HepG2 (cell line): Measurements from ENCODE around the gene KIRREL3. TPM values are rescaled to one million over a fixed set of nuclear protein-coding genes. Genes with fewer than 3 reads are reported as not detected.

Experiments
- ATAC-seq: fragments of 200-7000 bp; cut with Tn5 transposase; 3 replicates; pipeline ENCODE4 v1.9.1; 2020; ENCODE audit warnings: mild to moderate bottlenecking, moderate library complexity
- BruUV-seq: library from RNA; stranded (reverse); fragments of 400-500 nt; replicated peaks from 2 replicates; lab custom pipeline; 2021; lab: Mats Ljungman, UMichigan
- CTCF ChIA-PET: fragments of 300-600 bp; formaldehyde crosslinking; extraction: SDS; loops from one replicate; lab custom pipeline; 2021; ENCODE audit warnings: low total read pairs, inconsistent platforms, low intra/inter-chr PET ratio; lab: Yijun Ruan, JAX
- POLR2A ChIA-PET: fragments of 350-600 bp; sonication (Branson Sonifier 250); formaldehyde crosslinking; loops from one replicate; lab custom pipeline; 2020; ENCODE audit warnings: antibody characterized with exemption, inconsistent platforms; lab: Yijun Ruan, JAX
- DNase-seq: peaks from one replicate; pipeline ENCODE4 v3.0.0-alpha.2; 2015; ENCODE audit warnings: low spot score
- FAIRE-seq: peaks from 3 replicates; lab custom pipeline; 2011; peaks lifted over from hg19 to GRCh38; lab: Jason Lieb, UNC
- H2AFZ ChIP-seq: one replicate; pipeline ENCODE4 v1.6.1; 2011; ENCODE audit warnings: low read length, inconsistent platforms
- H3K27ac ChIP-seq: fragments of 300-600 bp; 3 replicates; pipeline ENCODE4 v1.8.0; 2011; ENCODE audit warnings: mixed run types, mild to moderate bottlenecking, mixed read lengths, low read length, inconsistent platforms; ENCODE audit not compliant: insufficient read depth; ENCODE audit errors: extremely low read length
- H3K27me3 ChIP-seq, 2 experiments: fragments of 200-600 bp in 1 of 2; 2 replicates in 1 of 2; 3 replicates in 1 of 2; pipeline versions ENCODE4 v1.6.0 to v1.8.0; 2011; ENCODE audit warnings: low read length in 2 of 2, mild to moderate bottlenecking in 2 of 2, moderate library complexity in 2 of 2, inconsistent platforms in 1 of 2; ENCODE audit not compliant: insufficient read depth in 2 of 2, control insufficient read depth in 1 of 2
- H3K36me3 ChIP-seq, 2 experiments: fragments of 200-600 bp in 1 of 2; replicated peaks in 1 of 2; 2 replicates in 1 of 2; 3 replicates in 1 of 2; pipeline versions ENCODE4 v1.5.1 to v1.8.0; 2011; ENCODE audit warnings: low read length in 2 of 2, inconsistent platforms in 1 of 2; ENCODE audit not compliant: insufficient read depth in 2 of 2, control insufficient read depth in 1 of 2
- H3K4me1 ChIP-seq: 2 replicates; pipeline ENCODE4 v1.5.1; 2012; ENCODE audit warnings: low read length, inconsistent platforms; ENCODE audit not compliant: insufficient read depth
- H3K4me2 ChIP-seq: 2 replicates; pipeline ENCODE4 v1.6.0; 2011; ENCODE audit warnings: low read depth, low read length, inconsistent platforms
- H3K4me3 ChIP-seq, 3 experiments: fragments of 200-600 bp in 1 of 3; sonication (generic), shearing (Covaris generic) in 1 of 3; replicated peaks in 1 of 3; 2 replicates each; pipeline ENCODE4 v1.5.1; 2011 to 2016; ENCODE audit warnings: low read length in 3 of 3, inconsistent platforms in 2 of 3, low read depth in 2 of 3, mild to moderate bottlenecking in 2 of 3, control low read depth in 1 of 3, mixed read lengths in 1 of 3; ENCODE audit not compliant: insufficient read depth in 1 of 3
- H3K79me2 ChIP-seq: one replicate; pipeline ENCODE4 v1.6.1; 2011; ENCODE audit warnings: low read length, inconsistent platforms; ENCODE audit not compliant: insufficient read depth
- H3K9ac ChIP-seq: 2 replicates; pipeline ENCODE4 v1.6.0; 2011; ENCODE audit warnings: mild to moderate bottlenecking, low read depth, low read length, inconsistent platforms; ENCODE audit not compliant: insufficient read depth
- H3K9me3 ChIP-seq: 2 replicates; pipeline ENCODE4 v1.5.1; 2012; ENCODE audit warnings: mild to moderate bottlenecking, low read length
- H4K20me1 ChIP-seq: 2 replicates; pipeline ENCODE4 v1.6.0; 2011; ENCODE audit warnings: inconsistent platforms, mild to moderate bottlenecking, low read length, moderate library complexity; ENCODE audit not compliant: insufficient read depth
- GPN1 ChIP-seq: sonication (generic); formaldehyde crosslinking; IDR thresholded peaks from 2 replicates; pipeline ENCODE4 v1.5.1; 2020; ENCODE audit warnings: missing genetic modification reagents, borderline replicate concordance
- GTF3A ChIP-seq: sonication (generic); formaldehyde crosslinking; conservative IDR thresholded peaks from 2 replicates; pipeline ENCODE4 v1.4.0; 2020; ENCODE audit warnings: mild to moderate bottlenecking, missing genetic modification reagents
- IRF2 ChIP-seq: IDR thresholded peaks from 2 replicates; pipeline ENCODE4 v1.6.1; 2018; ENCODE audit warnings: missing genetic modification reagents, missing compliant biosample characterization
- KAT2B ChIP-seq: fragments of 150-350 bp; IDR thresholded peaks from 2 replicates; pipeline ENCODE4 v1.6.1; 2014; ENCODE audit warnings: low read depth, low read length, borderline replicate concordance
- MIXL1 ChIP-seq: IDR thresholded peaks from 2 replicates; pipeline ENCODE4 v1.6.1; 2016
- NFATC3 ChIP-seq: sonication (generic); formaldehyde crosslinking; IDR thresholded peaks from 2 replicates; pipeline ENCODE4 v1.5.1; 2020; ENCODE audit warnings: mild to moderate bottlenecking, missing genetic modification reagents
- NONO ChIP-seq, 2 experiments: fragments of 450-650 bp in 1 of 2; sonication (generic) in 1 of 2; formaldehyde crosslinking in 1 of 2; IDR thresholded peaks in 1 of 2; conservative IDR thresholded peaks in 1 of 2; 2 replicates each; pipeline versions ENCODE4 v1.6.1 to v1.8.0; 2017 to 2022; ENCODE audit warnings: mild to moderate bottlenecking in 1 of 2, missing genetic modification reagents in 1 of 2, moderate library complexity in 1 of 2
- POLR2G ChIP-seq: fragments of 200-400 bp; formaldehyde crosslinking; IDR thresholded peaks from 2 replicates; pipeline ENCODE4 v1.6.1; 2018; ENCODE audit warnings: mild to moderate bottlenecking, low read depth, low read length, moderate library complexity
- SAP130 ChIP-seq: IDR thresholded peaks from 2 replicates; pipeline ENCODE4 v1.6.1; 2016; ENCODE audit warnings: low read depth
- THYN1 ChIP-seq: sonication (generic); formaldehyde crosslinking; IDR thresholded peaks from 2 replicates; pipeline ENCODE4 v1.8.1; 2023; ENCODE audit warnings: low read depth, mild to moderate bottlenecking, moderate library complexity, missing genetic modification reagents, borderline replicate concordance
- ZFX ChIP-seq: sonication (generic); formaldehyde crosslinking; IDR thresholded peaks from 2 replicates; pipeline ENCODE4 v1.4.0; 2020; ENCODE audit warnings: mild to moderate bottlenecking, low read depth, missing genetic modification reagents, moderate library complexity
- ZNF274 ChIP-seq: sonication (generic); formaldehyde crosslinking; IDR thresholded peaks from 2 replicates; pipeline ENCODE4 v1.5.1; 2020; ENCODE audit warnings: mild to moderate bottlenecking, missing genetic modification reagents
- ZNF326 ChIP-seq: sonication (generic); formaldehyde crosslinking; IDR thresholded peaks from 2 replicates; pipeline ENCODE4 v1.4.0; 2020; ENCODE audit warnings: missing genetic modification reagents, borderline replicate concordance
- ZNF564 ChIP-seq: sonication (generic); formaldehyde crosslinking; IDR thresholded peaks from 2 replicates; pipeline ENCODE4 v1.8.1; 2023; ENCODE audit warnings: mild to moderate bottlenecking, missing genetic modification reagents
- WGBS: methylation state at CpG from one replicate; pipeline ENCODE4 v1.1.6; 2017; ENCODE audit warnings: low lambda C conversion rate; 5-methylcytosine and 5-hydroxymethylcytosine counted together
- in situ Hi-C: cut with HindIII; loops from 2 replicates; pipeline ENCODE4 v1.10.0; 2017; ENCODE audit warnings: low pct_unique_long_range_greater_than_20kb; ENCODE audit not compliant: extremely low pct_ligation_motif_present
- intact Hi-C: fragments of 100-400 bp; cut with micrococcal nuclease; formaldehyde crosslinking; loops from one replicate; pipeline ENCODE4 v1.10.0; 2022; ENCODE audit not compliant: unreplicated experiment
- polyA plus RNA-seq, 8 experiments: library from polyadenylated mRNA; depleted of rRNA in 3 of 8; stranded (reverse) in 7 of 8; unstranded in 1 of 8; fragments of >200 nt; fragmentation: Illumina TruSeq in 4 of 8; extraction: Trizol in 4 of 8; gene quantifications; 2 replicates each; pipeline versions ENCODE4 v1.2.1 to v1.2.3, GENCODE V29; 2011 to 2016; ENCODE audit warnings: low read depth in 4 of 8, missing spikeins in 1 of 8, mixed read lengths in 1 of 8; ENCODE audit not compliant: insufficient read depth in 1 of 8
- total RNA-seq, 5 experiments: library from RNA; depleted of rRNA; stranded (reverse); fragments of >200 nt; fragmentation: Illumina TruSeq; extraction: Trizol; gene quantifications; 2 replicates each; pipeline ENCODE4 v1.2.3, GENCODE V29; 2016; ENCODE audit warnings: low read depth in 1 of 5
- TF ChIP-seq, protein P1 (sequence below): IDR thresholded peaks from 2 replicates; pipeline ENCODE4 v1.6.1; 2016; ENCODE audit warnings: mild to moderate bottlenecking
- TF ChIP-seq, protein P2 (sequence below): IDR thresholded peaks from 2 replicates; pipeline ENCODE4 v1.6.1; 2018; ENCODE audit warnings: missing genetic modification reagents
- TF ChIP-seq, protein P3 (sequence below): sonication (generic); formaldehyde crosslinking; IDR thresholded peaks from 2 replicates; pipeline ENCODE4 v1.4.0; 2020; ENCODE audit warnings: mild to moderate bottlenecking, missing genetic modification reagents
- TF ChIP-seq, protein P4 (sequence below): sonication (generic); formaldehyde crosslinking; IDR thresholded peaks from 2 replicates; pipeline ENCODE4 v1.4.0; 2020; ENCODE audit warnings: missing genetic modification reagents

Gene KIRREL3
- total and polyA plus RNA-seq, 2 of the 13 experiments (the other 11 are each of a cell fraction or from before 2014, with no cell fraction given) = not detected

GRCh38 chr11:126755526-126755925 is 245.0 kb downstream of the KIRREL3 start:
- no peak for ATAC-seq
- no peak for DNase-seq
- no peaks in the 10 kb centered on the region for H4K20me1 ChIP-seq
- in situ Hi-C loops = no loop called here
- BruUV-seq = no TSS peak
- H3K4me1 ChIP-seq = no peaks in the 10 kb centered on the region
- CTCF ChIA-PET = no interaction called here
- 0 out of 5 replicates have a peak, but pooled peaks cover 0 to 6% of the 10 kb centered on the region in 2 experiments for H3K27me3 ChIP-seq
- no peak overlapping the region for H3K4me3 ChIP-seq
- no peak overlapping the region for H3K4me2 ChIP-seq
- WGBS = 0% methylated on average over 4 of the region's 4 CpGs
- H3K9ac ChIP-seq = no peak overlapping the region
- H3K27ac ChIP-seq = no peak overlapping the region
- intact Hi-C loops = no loop called here
- no peak for FAIRE-seq
- H3K9me3 ChIP-seq = no peaks in the 10 kb centered on the region
- H3K36me3 ChIP-seq = no peaks in the 10 kb centered on the region
- POLR2A ChIA-PET = no interaction called here
- no peaks in the 10 kb centered on the region for H3K79me2 ChIP-seq
- H2AFZ ChIP-seq = no peak overlapping the region
- no peak for TF ChIP-seq GTF3A (CRISPR knock-in tag)
- TF ChIP-seq NFATC3 (CRISPR knock-in tag) = no peak
- no peak for TF ChIP-seq ZFX (CRISPR knock-in tag)
- TF ChIP-seq ZNF326 (CRISPR knock-in tag) = no peak
- TF ChIP-seq POLR2G = no peak
- TF ChIP-seq SAP130 (CRISPR knock-in tag) = no peak
- TF ChIP-seq GPN1 = no peak
- no peak for TF ChIP-seq NONO (IDR thresholded peaks at IDR 0.05)
- TF ChIP-seq NONO (CRISPR knock-in tag; conservative IDR thresholded peaks at IDR 0.05) = no peak
- no peak for TF ChIP-seq MIXL1 (CRISPR knock-in tag)
- TF ChIP-seq, protein P1, sequence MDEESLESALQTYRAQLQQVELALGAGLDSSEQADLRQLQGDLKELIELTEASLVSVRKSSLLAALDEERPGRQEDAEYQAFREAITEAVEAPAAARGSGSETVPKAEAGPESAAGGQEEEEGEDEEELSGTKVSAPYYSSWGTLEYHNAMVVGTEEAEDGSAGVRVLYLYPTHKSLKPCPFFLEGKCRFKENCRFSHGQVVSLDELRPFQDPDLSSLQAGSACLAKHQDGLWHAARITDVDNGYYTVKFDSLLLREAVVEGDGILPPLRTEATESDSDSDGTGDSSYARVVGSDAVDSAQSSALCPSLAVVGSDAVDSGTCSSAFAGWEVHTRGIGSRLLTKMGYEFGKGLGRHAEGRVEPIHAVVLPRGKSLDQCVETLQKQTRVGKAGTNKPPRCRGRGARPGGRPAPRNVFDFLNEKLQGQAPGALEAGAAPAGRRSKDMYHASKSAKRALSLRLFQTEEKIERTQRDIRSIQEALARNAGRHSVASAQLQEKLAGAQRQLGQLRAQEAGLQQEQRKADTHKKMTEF (CRISPR knock-in tag) = no peak
- TF ChIP-seq, protein P2, sequence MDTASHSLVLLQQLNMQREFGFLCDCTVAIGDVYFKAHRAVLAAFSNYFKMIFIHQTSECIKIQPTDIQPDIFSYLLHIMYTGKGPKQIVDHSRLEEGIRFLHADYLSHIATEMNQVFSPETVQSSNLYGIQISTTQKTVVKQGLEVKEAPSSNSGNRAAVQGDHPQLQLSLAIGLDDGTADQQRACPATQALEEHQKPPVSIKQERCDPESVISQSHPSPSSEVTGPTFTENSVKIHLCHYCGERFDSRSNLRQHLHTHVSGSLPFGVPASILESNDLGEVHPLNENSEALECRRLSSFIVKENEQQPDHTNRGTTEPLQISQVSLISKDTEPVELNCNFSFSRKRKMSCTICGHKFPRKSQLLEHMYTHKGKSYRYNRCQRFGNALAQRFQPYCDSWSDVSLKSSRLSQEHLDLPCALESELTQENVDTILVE (CRISPR knock-in tag) = no peak
- TF ChIP-seq, protein P3, sequence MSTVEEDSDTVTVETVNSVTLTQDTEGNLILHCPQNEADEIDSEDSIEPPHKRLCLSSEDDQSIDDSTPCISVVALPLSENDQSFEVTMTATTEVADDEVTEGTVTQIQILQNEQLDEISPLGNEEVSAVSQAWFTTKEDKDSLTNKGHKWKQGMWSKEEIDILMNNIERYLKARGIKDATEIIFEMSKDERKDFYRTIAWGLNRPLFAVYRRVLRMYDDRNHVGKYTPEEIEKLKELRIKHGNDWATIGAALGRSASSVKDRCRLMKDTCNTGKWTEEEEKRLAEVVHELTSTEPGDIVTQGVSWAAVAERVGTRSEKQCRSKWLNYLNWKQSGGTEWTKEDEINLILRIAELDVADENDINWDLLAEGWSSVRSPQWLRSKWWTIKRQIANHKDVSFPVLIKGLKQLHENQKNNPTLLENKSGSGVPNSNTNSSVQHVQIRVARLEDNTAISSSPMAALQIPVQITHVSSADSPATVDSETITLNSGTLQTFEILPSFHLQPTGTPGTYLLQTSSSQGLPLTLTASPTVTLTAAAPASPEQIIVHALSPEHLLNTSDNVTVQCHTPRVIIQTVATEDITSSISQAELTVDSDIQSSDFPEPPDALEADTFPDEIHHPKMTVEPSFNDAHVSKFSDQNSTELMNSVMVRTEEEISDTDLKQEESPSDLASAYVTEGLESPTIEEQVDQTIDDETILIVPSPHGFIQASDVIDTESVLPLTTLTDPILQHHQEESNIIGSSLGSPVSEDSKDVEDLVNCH = no peak
- TF ChIP-seq, protein P4, sequence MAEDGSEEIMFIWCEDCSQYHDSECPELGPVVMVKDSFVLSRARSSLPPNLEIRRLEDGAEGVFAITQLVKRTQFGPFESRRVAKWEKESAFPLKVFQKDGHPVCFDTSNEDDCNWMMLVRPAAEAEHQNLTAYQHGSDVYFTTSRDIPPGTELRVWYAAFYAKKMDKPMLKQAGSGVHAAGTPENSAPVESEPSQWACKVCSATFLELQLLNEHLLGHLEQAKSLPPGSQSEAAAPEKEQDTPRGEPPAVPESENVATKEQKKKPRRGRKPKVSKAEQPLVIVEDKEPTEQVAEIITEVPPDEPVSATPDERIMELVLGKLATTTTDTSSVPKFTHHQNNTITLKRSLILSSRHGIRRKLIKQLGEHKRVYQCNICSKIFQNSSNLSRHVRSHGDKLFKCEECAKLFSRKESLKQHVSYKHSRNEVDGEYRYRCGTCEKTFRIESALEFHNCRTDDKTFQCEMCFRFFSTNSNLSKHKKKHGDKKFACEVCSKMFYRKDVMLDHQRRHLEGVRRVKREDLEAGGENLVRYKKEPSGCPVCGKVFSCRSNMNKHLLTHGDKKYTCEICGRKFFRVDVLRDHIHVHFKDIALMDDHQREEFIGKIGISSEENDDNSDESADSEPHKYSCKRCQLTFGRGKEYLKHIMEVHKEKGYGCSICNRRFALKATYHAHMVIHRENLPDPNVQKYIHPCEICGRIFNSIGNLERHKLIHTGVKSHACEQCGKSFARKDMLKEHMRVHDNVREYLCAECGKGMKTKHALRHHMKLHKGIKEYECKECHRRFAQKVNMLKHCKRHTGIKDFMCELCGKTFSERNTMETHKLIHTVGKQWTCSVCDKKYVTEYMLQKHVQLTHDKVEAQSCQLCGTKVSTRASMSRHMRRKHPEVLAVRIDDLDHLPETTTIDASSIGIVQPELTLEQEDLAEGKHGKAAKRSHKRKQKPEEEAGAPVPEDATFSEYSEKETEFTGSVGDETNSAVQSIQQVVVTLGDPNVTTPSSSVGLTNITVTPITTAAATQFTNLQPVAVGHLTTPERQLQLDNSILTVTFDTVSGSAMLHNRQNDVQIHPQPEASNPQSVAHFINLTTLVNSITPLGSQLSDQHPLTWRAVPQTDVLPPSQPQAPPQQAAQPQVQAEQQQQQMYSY (CRISPR knock-in tag) = no peak
- no peak for TF ChIP-seq THYN1 (CRISPR knock-in tag)
- no peak for TF ChIP-seq ZNF274
- TF ChIP-seq IRF2 (CRISPR knock-in tag) = no peak
- no peak for TF ChIP-seq ZNF564 (CRISPR knock-in tag)
- TF ChIP-seq KAT2B = no peak
